Measurements from ENCODE around the gene EAPP. TPM values are rescaled to one million over a fixed set of nuclear protein-coding genes. Genes with fewer than 3 reads are reported as not detected.
"Not testable (repeated sequence)": the region's sequence is repeated elsewhere in the genome, so short reads cannot be mapped to it uniquely, and the experiment has no call there.

EAPP gene, protein sequence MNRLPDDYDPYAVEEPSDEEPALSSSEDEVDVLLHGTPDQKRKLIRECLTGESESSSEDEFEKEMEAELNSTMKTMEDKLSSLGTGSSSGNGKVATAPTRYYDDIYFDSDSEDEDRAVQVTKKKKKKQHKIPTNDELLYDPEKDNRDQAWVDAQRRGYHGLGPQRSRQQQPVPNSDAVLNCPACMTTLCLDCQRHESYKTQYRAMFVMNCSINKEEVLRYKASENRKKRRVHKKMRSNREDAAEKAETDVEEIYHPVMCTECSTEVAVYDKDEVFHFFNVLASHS
- polyA plus RNA-seq (2013, experiment 1 of 2), result 35.7 TPM
- 41.8 TPM for polyA plus RNA-seq (2013, experiment 2 of 2)

DNA sequence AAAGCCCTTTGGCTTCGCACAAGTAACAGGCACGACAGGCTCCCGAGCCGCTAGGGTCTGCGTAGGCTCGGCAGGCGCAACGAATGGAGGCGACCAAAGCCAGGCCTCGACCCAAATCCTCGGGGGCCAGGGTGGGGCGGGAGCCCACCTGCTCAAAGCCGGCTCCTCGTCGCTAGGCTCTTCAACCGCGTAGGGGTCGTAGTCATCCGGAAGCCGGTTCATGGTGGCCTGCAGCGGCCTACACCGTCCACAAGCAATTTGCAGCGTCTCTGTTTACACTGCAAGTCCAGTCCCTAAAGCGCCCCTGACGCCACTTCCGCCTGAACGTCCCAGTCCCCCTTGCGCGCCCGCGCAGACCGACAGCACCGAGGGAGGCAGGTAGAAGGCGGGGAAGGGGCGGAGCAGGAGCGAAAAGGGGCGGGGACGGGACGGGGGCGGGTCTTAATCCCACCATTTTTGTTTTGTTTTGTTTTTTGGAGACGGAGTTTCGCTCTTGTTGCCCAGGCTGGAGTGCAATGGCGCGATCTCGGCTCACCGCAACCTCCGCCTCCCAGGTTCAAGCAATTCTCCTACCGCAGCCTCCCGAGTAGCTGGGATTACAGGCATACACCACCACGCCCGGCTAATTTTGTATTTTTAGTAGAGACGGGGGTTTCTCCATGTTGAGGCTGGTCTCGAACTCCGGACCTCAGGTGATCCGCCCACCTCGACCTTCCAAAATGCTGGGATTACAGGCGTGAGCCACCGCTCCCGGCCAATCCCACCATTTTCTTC is at the start of gene EAPP:
TSS of gene EAPP (minus strand) at position 295 of the 774 bp plus-strand sequence. CDS start at position 222, 73 bp downstream.
- Histone ChIP-seq H3K27ac (ENCODE audit: low read depth, low read length) (peak within 1 kb of the TSS; percentile 94), H3K27me3 (ENCODE audit: insufficient read depth, low read length) (no peaks in the 10 kb centered on the region), H3K9me3 (ENCODE audit: insufficient read depth, low read depth, low read length) (no peaks in the 10 kb centered on the region), H3K4me3 (ENCODE audit: low read length) (peak within 1 kb of the TSS; percentile 81), H3K9ac (ENCODE audit: low read depth, low read length) (peak within 1 kb of the TSS; percentile 91), H3K36me3 (ENCODE audit: insufficient read depth, low read length) (peaks cover 15% of the 10 kb centered on the region), H3K4me1 (ENCODE audit: insufficient read depth, low read length) (no peaks in the 10 kb centered on the region)
- WGBS, result 5% methylated on average over 57 of the region's 59 CpGs

DNA sequence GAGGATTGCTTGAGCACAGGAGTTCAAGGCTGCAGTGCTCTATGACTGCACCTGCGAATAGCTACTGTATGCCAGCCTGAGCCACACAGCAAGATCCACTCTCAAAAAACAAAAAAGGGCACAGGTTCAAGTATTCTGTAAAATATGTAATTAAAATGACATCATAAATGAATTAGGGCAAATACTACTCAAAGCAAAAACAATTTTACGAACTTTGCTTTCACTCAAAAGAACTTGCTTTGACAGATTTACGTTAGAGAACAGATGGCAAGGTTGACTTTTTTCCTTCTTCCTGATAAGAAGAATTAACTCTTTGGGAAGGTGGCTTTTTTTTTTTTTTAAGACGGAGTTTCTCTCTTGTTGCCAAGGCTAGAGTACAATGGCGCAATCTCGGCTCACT is 44.0 kb upstream of the EAPP start:
- Histone ChIP-seq H3K27me3 (ENCODE audit: insufficient read depth, low read length) (no peaks in the 10 kb centered on the region), H3K9ac (ENCODE audit: low read depth, low read length) (no peak overlapping the region), H3K4me3 (ENCODE audit: low read length) (no peak overlapping the region), H3K4me1 (ENCODE audit: insufficient read depth, low read length) (no peaks in the 10 kb centered on the region), H3K36me3 (ENCODE audit: insufficient read depth, low read length) (peaks cover 70% of the 10 kb centered on the region), H3K27ac (ENCODE audit: low read depth, low read length) (no peak overlapping the region), H3K9me3 (ENCODE audit: insufficient read depth, low read depth, low read length) (no peaks in the 10 kb centered on the region)
- WGBS, result 94% methylated on average over 6 of the region's 6 CpGs

DNA sequence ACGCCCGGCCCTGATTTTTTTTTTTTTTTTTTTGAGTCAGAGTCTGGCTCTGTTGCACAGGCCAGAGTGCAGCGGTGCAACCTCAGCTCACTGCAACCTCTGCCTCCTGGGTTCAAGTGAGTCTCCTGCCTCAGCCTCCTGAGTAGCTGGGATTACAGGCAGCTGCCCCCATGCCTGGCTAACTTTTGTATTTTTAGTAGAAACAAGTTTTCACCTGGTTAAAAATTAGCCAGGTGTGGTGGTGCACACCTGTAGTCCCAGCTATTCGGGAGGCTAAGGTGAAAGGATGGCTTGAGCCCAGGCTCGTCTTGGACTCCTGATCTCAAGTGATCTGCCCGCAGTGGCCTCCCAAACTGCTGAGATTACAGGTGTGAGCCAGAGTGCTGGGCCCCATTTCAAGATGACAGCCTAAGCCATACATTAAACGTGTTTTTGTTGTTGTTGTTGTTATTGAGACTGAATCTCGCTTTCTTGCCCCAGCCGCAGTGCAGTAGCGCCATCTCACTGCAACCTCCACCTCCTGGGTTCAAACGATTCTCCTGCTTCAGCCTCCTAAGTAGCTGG is 42.7 kb upstream of the EAPP start:
- Histone ChIP-seq H3K9ac (ENCODE audit: low read depth, low read length) (no peak overlapping the region), H3K4me1 (ENCODE audit: insufficient read depth, low read length) (no peaks in the 10 kb centered on the region), H3K9me3 (ENCODE audit: insufficient read depth, low read depth, low read length) (no peaks in the 10 kb centered on the region), H3K4me3 (ENCODE audit: low read length) (no peak overlapping the region), H3K27ac (ENCODE audit: low read depth, low read length) (no peak overlapping the region), H3K27me3 (ENCODE audit: insufficient read depth, low read length) (no peaks in the 10 kb centered on the region), H3K36me3 (ENCODE audit: insufficient read depth, low read length) (peaks cover 75% of the 10 kb centered on the region)
- WGBS, result 97% methylated on average over 11 of the region's 11 CpGs

DNA sequence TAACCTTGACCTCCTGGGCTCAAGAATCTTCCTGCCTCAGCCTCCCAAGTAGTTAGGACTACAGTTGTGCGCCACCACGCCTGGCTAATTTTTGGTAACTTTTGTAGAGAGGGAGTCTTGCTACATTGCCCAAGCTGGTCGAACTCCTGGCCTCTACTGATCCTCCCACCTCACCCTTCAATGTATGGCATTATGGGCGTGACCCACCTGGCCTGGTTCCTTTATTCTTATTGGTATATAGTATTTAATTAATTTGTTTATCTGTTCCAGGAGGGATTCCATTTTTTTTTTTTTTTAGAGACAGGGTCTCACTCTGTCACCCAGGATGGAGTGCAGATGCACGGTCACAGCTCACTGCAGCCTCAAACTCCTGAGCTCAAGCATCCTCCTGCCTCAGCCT is 40.9 kb upstream of the EAPP start:
- Histone ChIP-seq H3K27me3 (ENCODE audit: insufficient read depth, low read length) (no peaks in the 10 kb centered on the region), H3K4me1 (ENCODE audit: insufficient read depth, low read length) (no peaks in the 10 kb centered on the region), H3K36me3 (ENCODE audit: insufficient read depth, low read length) (peaks cover 68% of the 10 kb centered on the region), H3K27ac (ENCODE audit: low read depth, low read length) (no peak overlapping the region), H3K4me3 (ENCODE audit: low read length) (no peak overlapping the region), H3K9ac (ENCODE audit: low read depth, low read length) (no peak overlapping the region), H3K9me3 (ENCODE audit: insufficient read depth, low read depth, low read length) (no peaks in the 10 kb centered on the region)
- 88% methylated on average over 4 of the region's 5 CpGs for WGBS

DNA sequence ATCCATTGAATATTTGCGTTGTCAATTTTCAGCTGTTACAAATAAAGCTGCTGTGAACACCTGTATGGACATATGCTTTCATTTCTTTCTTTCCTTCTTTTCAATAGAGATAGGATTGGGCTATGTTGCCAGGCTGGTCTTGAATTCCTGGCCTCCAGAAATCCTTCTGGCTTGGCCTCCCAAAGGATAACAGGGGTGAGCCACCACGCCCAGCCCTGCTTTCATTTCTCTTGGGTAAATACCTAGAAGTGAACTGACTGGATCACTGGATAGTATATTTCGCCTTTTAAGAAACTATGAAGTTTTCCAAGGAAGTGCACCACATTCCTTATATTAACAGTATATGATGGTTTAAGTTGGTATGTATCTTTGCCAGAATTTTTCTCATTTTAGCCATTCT is 32.3 kb upstream of the EAPP start:
- peaks cover 65% of the 10 kb centered on the region for H3K36me3 ChIP-seq (ENCODE audit: insufficient read depth, low read length)
- WGBS, result 95% methylated on average over 3 of the region's 3 CpGs
- no peak overlapping the region for H3K4me3 ChIP-seq (ENCODE audit: low read length)

DNA sequence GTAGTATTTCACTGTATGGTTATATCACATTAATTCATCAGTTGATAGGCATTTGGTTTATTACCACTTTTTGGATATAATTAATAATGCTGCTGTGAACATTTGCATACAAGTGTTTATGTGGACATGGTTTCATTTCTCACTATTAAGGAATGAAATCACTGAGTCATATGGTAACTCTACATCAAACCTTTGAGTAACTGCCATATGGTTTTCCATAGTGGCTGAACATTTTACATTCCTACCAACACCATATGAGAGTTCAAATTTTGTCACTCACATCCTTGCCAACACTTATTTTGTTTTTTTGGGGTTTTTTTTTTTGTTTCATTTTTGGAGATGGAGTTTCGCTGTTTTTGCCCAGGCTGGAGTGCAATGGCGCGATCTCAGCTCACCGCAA is 30.2 kb upstream of the EAPP start:
- no peaks in the 10 kb centered on the region for H3K4me1 ChIP-seq (ENCODE audit: insufficient read depth, low read length)
- H3K9me3 ChIP-seq (ENCODE audit: insufficient read depth, low read depth, low read length), result no peaks in the 10 kb centered on the region
- H3K36me3 ChIP-seq (ENCODE audit: insufficient read depth, low read length), result peaks cover 70% of the 10 kb centered on the region
- H3K27ac ChIP-seq (ENCODE audit: low read depth, low read length), result no peak overlapping the region
- H3K4me3 ChIP-seq (ENCODE audit: low read length), result no peak overlapping the region
- H3K9ac ChIP-seq (ENCODE audit: low read depth, low read length), result no peak overlapping the region
- no peaks in the 10 kb centered on the region for H3K27me3 ChIP-seq (ENCODE audit: insufficient read depth, low read length)
- 94% methylated on average over 4 of the region's 4 CpGs for WGBS

More for the DNA sequence above, 32.3 kb upstream of the EAPP start:
- Histone ChIP-seq H3K9me3 (ENCODE audit: insufficient read depth, low read depth, low read length) (no peaks in the 10 kb centered on the region), H3K4me1 (ENCODE audit: insufficient read depth, low read length) (no peaks in the 10 kb centered on the region), H3K9ac (ENCODE audit: low read depth, low read length) (no peak overlapping the region), H3K27me3 (ENCODE audit: insufficient read depth, low read length) (no peaks in the 10 kb centered on the region), H3K27ac (ENCODE audit: low read depth, low read length) (no peak overlapping the region)

DNA sequence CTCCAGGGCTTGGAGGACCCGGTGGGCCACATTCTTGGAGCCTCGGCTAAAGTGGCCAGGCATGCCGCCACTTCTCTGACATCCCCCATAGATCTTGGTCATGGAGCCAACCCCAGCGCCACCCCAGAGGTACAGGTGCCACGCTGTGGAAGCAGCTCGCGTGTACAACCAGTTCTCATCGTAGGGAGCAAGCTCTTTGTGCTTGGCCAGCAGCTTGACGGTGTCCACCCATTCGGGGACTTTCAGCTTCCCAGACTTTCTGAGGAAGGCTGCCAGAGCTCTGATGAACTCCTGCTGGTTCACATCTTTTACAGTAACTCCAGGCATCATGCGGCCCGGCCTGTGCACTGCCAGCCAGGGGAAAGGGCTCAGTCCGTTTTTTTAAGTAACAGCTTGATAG is 29.3 kb upstream of the EAPP start:
- Histone ChIP-seq H3K4me3 (ENCODE audit: low read length) (no peak overlapping the region), H3K27ac (ENCODE audit: low read depth, low read length) (no peak overlapping the region), H3K27me3 (ENCODE audit: insufficient read depth, low read length) (no peaks in the 10 kb centered on the region), H3K4me1 (ENCODE audit: insufficient read depth, low read length) (no peaks in the 10 kb centered on the region), H3K9me3 (ENCODE audit: insufficient read depth, low read depth, low read length) (no peaks in the 10 kb centered on the region), H3K9ac (ENCODE audit: low read depth, low read length) (no peak overlapping the region), H3K36me3 (ENCODE audit: insufficient read depth, low read length) (peaks cover 67% of the 10 kb centered on the region)
- WGBS, result 98% methylated on average over 13 of the region's 13 CpGs

DNA sequence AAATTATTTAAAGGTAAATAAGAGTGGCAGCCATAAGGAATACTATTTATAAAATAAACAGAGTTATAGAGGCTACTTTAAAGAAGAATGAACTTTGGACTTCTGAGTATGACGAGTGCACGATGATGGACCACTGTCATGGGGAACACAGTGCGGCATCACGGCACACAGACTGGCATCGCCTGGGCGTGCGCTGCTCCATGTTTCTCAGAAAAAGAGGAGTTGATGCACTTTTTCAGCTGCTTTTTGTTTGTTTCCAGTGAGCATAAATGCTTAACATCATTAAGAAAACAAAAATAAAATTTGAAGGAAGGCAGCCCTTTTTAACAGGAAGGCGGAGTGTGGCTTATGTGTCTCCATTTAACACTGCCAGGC is 23.3 kb upstream of the EAPP start:
- Histone ChIP-seq H3K36me3 (ENCODE audit: insufficient read depth, low read length) (peaks cover 35% of the 10 kb centered on the region), H3K9me3 (ENCODE audit: insufficient read depth, low read depth, low read length) (no peaks in the 10 kb centered on the region), H3K27ac (ENCODE audit: low read depth, low read length) (no peak overlapping the region), H3K9ac (ENCODE audit: low read depth, low read length) (no peak overlapping the region), H3K4me3 (ENCODE audit: low read length) (no peak overlapping the region), H3K4me1 (ENCODE audit: insufficient read depth, low read length) (no peaks in the 10 kb centered on the region), H3K27me3 (ENCODE audit: insufficient read depth, low read length) (no peaks in the 10 kb centered on the region)
- WGBS, result 90% methylated on average over 8 of the region's 8 CpGs

DNA sequence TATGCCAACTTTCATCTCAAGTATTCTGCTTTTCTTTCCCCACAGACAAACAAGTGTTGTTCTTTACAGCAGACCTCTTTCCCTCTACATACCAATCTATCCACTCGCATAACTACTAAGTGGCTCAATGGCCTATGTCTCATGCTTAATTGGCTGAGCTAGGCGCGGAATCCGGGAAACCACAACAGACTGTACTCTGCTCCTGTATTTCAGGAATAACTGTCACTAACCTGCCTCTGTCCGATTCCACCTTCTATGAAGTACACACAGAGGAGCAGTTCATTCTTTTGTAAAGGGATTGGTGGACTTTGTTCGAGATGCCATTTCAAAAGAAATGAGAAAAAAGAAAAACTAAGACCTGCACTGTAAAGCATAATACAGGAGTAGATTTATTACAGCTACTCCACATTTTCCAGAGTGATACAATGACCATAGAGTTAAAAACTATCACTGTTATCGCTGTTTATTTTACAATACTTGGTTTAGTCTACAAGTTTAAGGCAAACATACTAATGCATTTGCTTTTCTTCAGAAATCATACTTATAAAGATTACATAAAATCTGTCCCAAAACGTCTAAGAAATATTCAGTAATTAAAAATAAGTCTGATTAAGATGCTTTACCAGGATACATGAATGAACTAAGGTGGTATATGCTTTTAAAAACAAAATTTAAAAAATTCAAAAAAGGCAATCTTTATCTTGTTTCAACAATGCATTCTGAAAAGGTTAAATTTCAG is 22.7 kb upstream of the EAPP start:
- H3K4me1 ChIP-seq (ENCODE audit: insufficient read depth, low read length); H3K4me3 ChIP-seq (ENCODE audit: low read length); H3K27me3 ChIP-seq (ENCODE audit: insufficient read depth, low read length); H3K27ac ChIP-seq (ENCODE audit: low read depth, low read length); H3K9me3 ChIP-seq (ENCODE audit: insufficient read depth, low read depth, low read length); H3K9ac ChIP-seq (ENCODE audit: low read depth, low read length): not testable (repeated sequence)
- H3K36me3 ChIP-seq (ENCODE audit: insufficient read depth, low read length), result peaks cover 29% of the 10 kb centered on the region
- WGBS, result 100% methylated on average over 3 of the region's 8 CpGs

DNA sequence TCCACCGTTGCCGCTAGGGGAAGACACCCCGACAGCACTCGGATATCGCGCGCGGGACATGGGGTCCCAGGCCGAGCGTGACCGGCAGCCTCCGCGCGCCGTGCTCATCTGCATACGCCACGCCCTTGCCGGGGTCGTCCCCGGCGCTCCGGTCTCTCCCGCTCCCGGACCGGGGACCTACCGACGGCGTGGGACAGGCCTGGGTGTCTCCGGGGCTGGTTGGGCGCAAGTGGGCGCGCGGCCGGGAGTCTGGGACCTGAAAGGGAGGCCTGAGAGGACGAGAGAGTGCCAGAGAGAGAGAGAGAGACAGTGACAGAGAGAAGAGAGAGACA is 17.0 kb upstream of the EAPP start:
- H3K36me3 ChIP-seq (ENCODE audit: insufficient read depth, low read length); H3K4me1 ChIP-seq (ENCODE audit: insufficient read depth, low read length); H3K27me3 ChIP-seq (ENCODE audit: insufficient read depth, low read length); H3K4me3 ChIP-seq (ENCODE audit: low read length); H3K27ac ChIP-seq (ENCODE audit: low read depth, low read length); H3K9ac ChIP-seq (ENCODE audit: low read depth, low read length); H3K9me3 ChIP-seq (ENCODE audit: insufficient read depth, low read depth, low read length): not testable (repeated sequence)
- WGBS, result no CpG with 5 or more reads among the region's 35 CpGs

Data from HUES64 (cell line).